Uterus (tissue), 4 donors: Measurements from ENCODE around the gene LCE3C. TPM values are rescaled to one million over a fixed set of nuclear protein-coding genes. Genes with fewer than 3 reads are reported as not detected.

Experiments
- DNase-seq, 2 donors: peaks; one replicate each; pipeline ENCODE4 v3.0.0-alpha.2; 2019 to 2020
- H3K27ac ChIP-seq, 2 donors: fragments of 200-600 bp; sonication (generic); 1 replicate in 1 of 2; 2 replicates in 1 of 2; pipeline ENCODE4 v1.5.1; 2016 to 2018
- H3K27me3 ChIP-seq, 2 donors: fragments of 200-600 bp; sonication (generic); one replicate each; pipeline ENCODE4 v1.5.1; 2018 to 2019; ENCODE audit warnings: control low read depth in 1 of 2
- H3K36me3 ChIP-seq, 2 donors: fragments of 200-600 bp; sonication (generic); one replicate each; pipeline ENCODE4 v1.5.1; 2019; ENCODE audit warnings: control low read depth in 1 of 2
- H3K4me1 ChIP-seq, 2 donors: fragments of 200-600 bp; sonication (generic); one replicate each; pipeline ENCODE4 v1.5.1; 2018 to 2019; ENCODE audit warnings: control low read depth in 1 of 2
- H3K4me3 ChIP-seq, 2 donors: fragments of 200-600 bp; sonication (generic); 1 replicate in 1 of 2; 2 replicates in 1 of 2; pipeline ENCODE4 v1.5.1; 2018 to 2019; ENCODE audit warnings: mild to moderate bottlenecking in 1 of 2
- H3K9me3 ChIP-seq, 2 donors: fragments of 200-600 bp; sonication (generic); one replicate each; pipeline ENCODE4 v1.5.1; 2019; ENCODE audit warnings: control low read depth in 1 of 2
- CTCF ChIP-seq, 4 experiments: fragments of 200-600 bp in 2 of 4; fragments of 450-650 bp in 2 of 4; sonication (generic) in 2 of 4; IDR thresholded peaks; one replicate each; pipeline ENCODE4 v1.5.1; 2016 to 2019; ENCODE audit warnings: antibody characterized with exemption in 4 of 4, mild to moderate bottlenecking in 2 of 4, moderate library complexity in 1 of 4
- POLR2A ChIP-seq, 2 donors: fragments of 450-650 bp; IDR thresholded peaks; one replicate each; pipeline ENCODE4 v1.6.1; 2016; ENCODE audit warnings: antibody characterized with exemption in 2 of 2, mild to moderate bottlenecking in 1 of 2, moderate library complexity in 1 of 2
- intact Hi-C: fragments of 100-400 bp; cut with DNase I; formaldehyde crosslinking; loops from one replicate; pipeline ENCODE4 v1.15.1; 2023; ENCODE audit warnings: low total_unique reads
- total RNA-seq, 4 donors: library from RNA; depleted of rRNA in 3 of 4; stranded (reverse); fragments of >200 nt in 3 of 4; gene quantifications; one replicate each; pipeline versions ENCODE4 v1.1.0 to v1.2.4, GENCODE V29; 2014 to 2023
- donor health status: DM: yes; HTN: yes; CAD: no.

The LCE3C gene
- total RNA-seq, 4 donors from 2014 or later, result not detected

- no peaks in the 10 kb centered on the region for H3K27me3 ChIP-seq
- no peak within 1 kb of the TSS for H3K27ac ChIP-seq
- intact Hi-C loops, result no loop called here
- H3K36me3 ChIP-seq, result no peaks in the 10 kb centered on the region
- no peaks in the 10 kb centered on the region for H3K4me1 ChIP-seq
- H3K9me3 ChIP-seq, result no peaks in the 10 kb centered on the region
- no peak within 1 kb of the TSS for H3K4me3 ChIP-seq
- DNase-seq, result no peak
- no peak for TF ChIP-seq CTCF (IDR thresholded peaks at IDR 0.05)
- no peak for TF ChIP-seq POLR2A (IDR thresholded peaks at IDR 0.05)
These were observed 19.6 kb upstream of the LCE3C start, which contains the start of gene LCE3D for GRCh38 chr1:152580433-152580832. LCE3D (minus strand) TSS chr1:152580516; CDS start chr1:152579936, 580 bp downstream.

GRCh38 chr1:152582647-152583046, 17.4 kb upstream of the LCE3C start:
- Histone ChIP-seq H3K4me1 (no peaks in the 10 kb centered on the region), H3K27ac (no peak overlapping the region), H3K4me3 (no peak overlapping the region), H3K27me3 (no peaks in the 10 kb centered on the region), H3K36me3 (no peaks in the 10 kb centered on the region), H3K9me3 (no peaks in the 10 kb centered on the region)
- intact Hi-C loops, result no loop called here
- DNase-seq, result no peak
- TF ChIP-seq CTCF (IDR thresholded peaks at IDR 0.05), result no peak
- TF ChIP-seq POLR2A (IDR thresholded peaks at IDR 0.05), result no peak

GRCh38 chr1:152585586-152585985, 14.4 kb upstream of the LCE3C start:
- H3K27me3 ChIP-seq, result no peaks in the 10 kb centered on the region
- intact Hi-C loops, result no loop called here
- no peak for DNase-seq
- H3K27ac ChIP-seq, result no peak overlapping the region
- no peaks in the 10 kb centered on the region for H3K4me1 ChIP-seq
- no peak overlapping the region for H3K4me3 ChIP-seq
- no peaks in the 10 kb centered on the region for H3K36me3 ChIP-seq
- no peaks in the 10 kb centered on the region for H3K9me3 ChIP-seq
- TF ChIP-seq CTCF (IDR thresholded peaks at IDR 0.05), result no peak
- no peak for TF ChIP-seq POLR2A (IDR thresholded peaks at IDR 0.05)

- Histone ChIP-seq H3K36me3 (no peaks in the 10 kb centered on the region), H3K4me3 (no peak overlapping the region), H3K27ac (no peak overlapping the region), H3K9me3 (no peaks in the 10 kb centered on the region), H3K27me3 (no peaks in the 10 kb centered on the region), H3K4me1 (no peaks in the 10 kb centered on the region)
- DNase-seq, result no peak
- TF ChIP-seq POLR2A (IDR thresholded peaks at IDR 0.05), result no peak
- intact Hi-C loops, result no loop called here
These were observed 3.0 kb upstream of the LCE3C start for GRCh38 chr1:152596986-152597385.

- no peak for TF ChIP-seq CTCF (IDR thresholded peaks at IDR 0.05)
- TF ChIP-seq POLR2A (IDR thresholded peaks at IDR 0.05), result no peak
- Histone ChIP-seq H3K4me3 (no peak within 1 kb of the TSS), H3K36me3 (no peaks in the 10 kb centered on the region), H3K9me3 (no peaks in the 10 kb centered on the region), H3K4me1 (no peaks in the 10 kb centered on the region), H3K27ac (no peak within 1 kb of the TSS), H3K27me3 (no peaks in the 10 kb centered on the region)
- intact Hi-C loops, result no loop called here
- no peak for DNase-seq
These were observed 13.5 kb downstream of the LCE3C start, which contains the start of gene LCE3B for GRCh38 chr1:152613511-152613910. LCE3B (plus strand) TSS chr1:152613811; CDS start chr1:152613811, 0 bp downstream.

- TF ChIP-seq POLR2A (IDR thresholded peaks at IDR 0.05), result no peak
- no peak for TF ChIP-seq CTCF (IDR thresholded peaks at IDR 0.05)
- no peaks in the 10 kb centered on the region for H3K9me3 ChIP-seq
- intact Hi-C loops, result no loop called here
- DNase-seq, result no peak
- no peak overlapping the region for H3K27ac ChIP-seq
- H3K27me3 ChIP-seq, result no peaks in the 10 kb centered on the region
- H3K36me3 ChIP-seq, result no peaks in the 10 kb centered on the region
- H3K4me1 ChIP-seq, result no peaks in the 10 kb centered on the region
- no peak overlapping the region for H3K4me3 ChIP-seq
These were observed 22.0 kb downstream of the LCE3C start for GRCh38 chr1:152621993-152622392.
